GF-D8 (cell line): ENCODE data around the gene ZDBF2.
"Not testable (repeated sequence)": the region's sequence is repeated elsewhere in the genome, so short reads cannot be mapped to it uniquely, and the experiment has no call there.

Experiments
- DNase-seq: peaks from one replicate; lab custom pipeline; 2025; lab: John Stamatoyannopoulos, UW

ZDBF2 gene

GRCh38 chr2:206259376-206260187 lies 14.9 kb upstream of the ZDBF2 start:
- DNase-seq: no peak

GRCh38 chr2:206260188-206261012 lies 14.1 kb upstream of the ZDBF2 start:
- DNase-seq: no peak

- DNase-seq: no peak
Measured at GRCh38 chr2:206263959-206264603, 10.4 kb upstream of the ZDBF2 start.

- DNase-seq: no peak
Measured at GRCh38 chr2:206266130-206267125, 8.0 kb upstream of the ZDBF2 start.

- no peak for DNase-seq
Measured at GRCh38 chr2:206267567-206267966, 6.9 kb upstream of the ZDBF2 start.

GRCh38 chr2:206271065-206271464 lies 3.4 kb upstream of the ZDBF2 start:
- no peak for DNase-seq

- no peak for DNase-seq
Measured at GRCh38 chr2:206273905-206274304, 558 bp upstream of the ZDBF2 start.

GRCh38 chr2:206275312-206276055 lies 1.0 kb downstream of the ZDBF2 start:
- DNase-seq: no peak

GRCh38 chr2:206276169-206276942 lies 1.9 kb downstream of the ZDBF2 start:
- no peak for DNase-seq

GRCh38 chr2:206277503-206277902 lies 3.0 kb downstream of the ZDBF2 start:
- DNase-seq: no peak

- no peak for DNase-seq
Measured at GRCh38 chr2:206282746-206283145, 8.3 kb downstream of the ZDBF2 start.

GRCh38 chr2:206287197-206287596 lies 12.7 kb downstream of the ZDBF2 start:
- DNase-seq: no peak

GRCh38 chr2:206289391-206289790 lies 14.9 kb downstream of the ZDBF2 start:
- no peak for DNase-seq

- DNase-seq: no peak
Measured at GRCh38 chr2:206296128-206296527, 21.7 kb downstream of the ZDBF2 start.

GRCh38 chr2:206299608-206300007 lies 25.1 kb downstream of the ZDBF2 start:
- not testable (repeated sequence) for DNase-seq

- no peak for DNase-seq
Measured at GRCh38 chr2:206305523-206306245, 31.2 kb downstream of the ZDBF2 start.

- DNase-seq: no peak
Measured at GRCh38 chr2:206311026-206311425, 36.6 kb downstream of the ZDBF2 start.

GRCh38 chr2:206316141-206316540 lies 41.7 kb downstream of the ZDBF2 start:
- no peak for DNase-seq

GRCh38 chr2:206323033-206323432 lies 48.6 kb downstream of the ZDBF2 start:
- DNase-seq: no peak
